ENCODE measurements around the gene ROR2.

- TF ChIP-seq POLR2A (IDR thresholded peaks at IDR 0.05; ENCODE audit: low read length) (no peak), GATA1 (IDR thresholded peaks at IDR 0.05; ENCODE audit: low read depth, low read length) (no peak)
Measured at GRCh38 chr9:91740701-91741100, 209.3 kb downstream of the ROR2 start.
